ENCODE measurements around the gene TBC1D22A.

DNA sequence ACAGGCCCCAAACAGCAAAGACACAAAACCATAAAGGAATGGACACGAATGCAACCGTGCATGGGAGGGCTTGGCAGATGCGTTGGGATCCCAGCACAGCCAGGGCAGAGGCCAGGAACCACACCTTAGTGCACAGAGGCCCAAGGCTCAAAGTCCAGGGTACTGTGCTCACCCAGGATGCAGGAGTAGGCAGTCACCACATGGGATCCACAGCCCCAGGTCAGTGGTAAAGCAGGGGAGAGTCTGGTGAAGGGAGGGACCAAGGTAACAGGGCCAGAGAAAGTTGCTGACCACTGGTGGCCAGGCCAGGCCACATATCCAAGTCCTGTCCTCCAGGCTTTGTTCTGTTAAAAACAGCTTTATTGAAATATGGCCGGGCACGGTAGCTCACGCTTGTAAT lies 17.9 kb upstream of the TBC1D22A start:
- TF ChIP-seq, protein P1, sequence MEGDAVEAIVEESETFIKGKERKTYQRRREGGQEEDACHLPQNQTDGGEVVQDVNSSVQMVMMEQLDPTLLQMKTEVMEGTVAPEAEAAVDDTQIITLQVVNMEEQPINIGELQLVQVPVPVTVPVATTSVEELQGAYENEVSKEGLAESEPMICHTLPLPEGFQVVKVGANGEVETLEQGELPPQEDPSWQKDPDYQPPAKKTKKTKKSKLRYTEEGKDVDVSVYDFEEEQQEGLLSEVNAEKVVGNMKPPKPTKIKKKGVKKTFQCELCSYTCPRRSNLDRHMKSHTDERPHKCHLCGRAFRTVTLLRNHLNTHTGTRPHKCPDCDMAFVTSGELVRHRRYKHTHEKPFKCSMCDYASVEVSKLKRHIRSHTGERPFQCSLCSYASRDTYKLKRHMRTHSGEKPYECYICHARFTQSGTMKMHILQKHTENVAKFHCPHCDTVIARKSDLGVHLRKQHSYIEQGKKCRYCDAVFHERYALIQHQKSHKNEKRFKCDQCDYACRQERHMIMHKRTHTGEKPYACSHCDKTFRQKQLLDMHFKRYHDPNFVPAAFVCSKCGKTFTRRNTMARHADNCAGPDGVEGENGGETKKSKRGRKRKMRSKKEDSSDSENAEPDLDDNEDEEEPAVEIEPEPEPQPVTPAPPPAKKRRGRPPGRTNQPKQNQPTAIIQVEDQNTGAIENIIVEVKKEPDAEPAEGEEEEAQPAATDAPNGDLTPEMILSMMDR (IDR thresholded peaks at IDR 0.05; ENCODE audit: low read length): no peak
- TF ChIP-seq EZH2 (optimal IDR thresholded peaks at IDR 0.05; ENCODE audit: low read depth, low read length): no peak
